Urinary bladder (tissue), 4 donors: ENCODE data around the gene NKX2-3. TPM values are rescaled to one million over a fixed set of nuclear protein-coding genes. Genes with fewer than 3 reads are reported as not detected.
A peak's percentile ranks its signal among the peaks of the same experiment; 100 is the strongest.

Source experiments
- DNase-seq: peaks from one replicate; pipeline ENCODE4 v3.0.0-alpha.2; 2015; ENCODE audit errors: extremely low spot score
- H3K27ac ChIP-seq: one replicate; pipeline ENCODE4 v1.5.1; 2013; ENCODE audit warnings: low read depth, mild to moderate bottlenecking, moderate library complexity
- H3K36me3 ChIP-seq: one replicate; pipeline ENCODE4 v1.6.1; 2013; ENCODE audit warnings: mild to moderate bottlenecking, moderate library complexity; ENCODE audit not compliant: insufficient read depth
- H3K4me1 ChIP-seq: one replicate; pipeline ENCODE4 v1.6.1; 2013; ENCODE audit warnings: mild to moderate bottlenecking, moderate library complexity; ENCODE audit not compliant: insufficient read depth
- H3K4me3 ChIP-seq: one replicate; pipeline ENCODE4 v1.5.1; 2013; ENCODE audit warnings: low read depth, low read length
- WGBS: extraction: QIAGEN DNeasy Blood & Tissue Kit; methylation state at CpG from one replicate; pipeline ENCODE4 v1.1.7; 2013; 5-methylcytosine and 5-hydroxymethylcytosine counted together
- polyA plus RNA-seq: library from polyadenylated mRNA; stranded (reverse); fragments of 200-250 nt; gene quantifications from one replicate; pipeline ENCODE4 v1.2.3, GENCODE V29; 2013
- total RNA-seq: library from RNA; depleted of rRNA; stranded (reverse); fragments of >200 nt; gene quantifications from one replicate; pipeline ENCODE4 v1.2.3, GENCODE V29; 2014
- donor health status: healthy with polysubstance abuse.
- donor health status: healthy.

NKX2-3 gene
- total and polyA plus RNA-seq, 2 donors: 0.11 TPM; not detected in 1

GRCh38 chr10:99530108-99531025 is 2.4 kb upstream of the NKX2-3 start:
- Histone ChIP-seq H3K4me1 (peaks cover 1% of the 10 kb centered on the region), H3K27ac (no peak overlapping the region), H3K4me3 (no peak overlapping the region), H3K36me3 (no peaks in the 10 kb centered on the region)
- 9% methylated on average over 46 of the region's 46 CpGs for WGBS
- no peak for DNase-seq

- no peaks in the 10 kb centered on the region for H3K36me3 ChIP-seq
- H3K27ac ChIP-seq: no peak overlapping the region
- 10% methylated on average over 40 of the region's 40 CpGs for WGBS
- H3K4me1 ChIP-seq: peaks cover 1% of the 10 kb centered on the region
- DNase-seq: no peak
- H3K4me3 ChIP-seq: no peak overlapping the region
Measured at GRCh38 chr10:99531026-99531695, 1.6 kb upstream of the NKX2-3 start.

- peaks cover 1% of the 10 kb centered on the region for H3K4me1 ChIP-seq
Measured at GRCh38 chr10:99531696-99532593, 797 bp upstream of the NKX2-3 start.

GRCh38 chr10:99533496-99534449 is 1.0 kb downstream of the NKX2-3 start:
- Histone ChIP-seq H3K36me3 (no peaks in the 10 kb centered on the region), H3K27ac (no peak overlapping the region), H3K4me1 (peaks cover 1% of the 10 kb centered on the region), H3K4me3 (no peak overlapping the region)
- WGBS: 10% methylated on average over 38 of the region's 38 CpGs
- no peak for DNase-seq

More at GRCh38 chr10:99531696-99532593, 797 bp upstream of the NKX2-3 start:
- Histone ChIP-seq H3K27ac (no peak overlapping the region), H3K36me3 (no peaks in the 10 kb centered on the region), H3K4me3 (no peak overlapping the region)
- WGBS: 44% methylated on average over 25 of the region's 25 CpGs
- DNase-seq: no peak

GRCh38 chr10:99534450-99534938 is 1.8 kb downstream of the NKX2-3 start:
- WGBS: 13% methylated on average over 26 of the region's 26 CpGs

GRCh38 chr10:99534939-99535763 is 2.4 kb downstream of the NKX2-3 start:
- Histone ChIP-seq H3K27ac (no peak overlapping the region), H3K4me3 (peak overlapping the region; percentile 25), H3K36me3 (no peaks in the 10 kb centered on the region), H3K4me1 (peaks cover 1% of the 10 kb centered on the region)
- no peak for DNase-seq
- WGBS: under 1% methylated on average over 100 of the region's 100 CpGs

More at GRCh38 chr10:99534450-99534938, 1.8 kb downstream of the NKX2-3 start:
- no peak for DNase-seq
- no peak overlapping the region for H3K4me3 ChIP-seq
- H3K27ac ChIP-seq: no peak overlapping the region
- H3K36me3 ChIP-seq: no peaks in the 10 kb centered on the region
- H3K4me1 ChIP-seq: peaks cover 1% of the 10 kb centered on the region

GRCh38 chr10:99535764-99536337 is 3.1 kb downstream of the NKX2-3 start:
- Histone ChIP-seq H3K36me3 (no peaks in the 10 kb centered on the region), H3K4me1 (peaks cover under 1% of the 10 kb centered on the region), H3K4me3 (peak overlapping the region; percentile 25), H3K27ac (no peak overlapping the region)
- DNase-seq: no peak
- 11% methylated on average over 42 of the region's 42 CpGs for WGBS

GRCh38 chr10:99536338-99537085 is 3.8 kb downstream of the NKX2-3 start:
- 15% methylated on average over 40 of the region's 40 CpGs for WGBS
- no peak overlapping the region for H3K4me3 ChIP-seq
- DNase-seq: no peak

GRCh38 chr10:99537086-99537988 is 4.6 kb downstream of the NKX2-3 start:
- no peak for DNase-seq
- H3K36me3 ChIP-seq: no peaks in the 10 kb centered on the region
- H3K4me3 ChIP-seq: no peak overlapping the region
- WGBS: 7% methylated on average over 64 of the region's 64 CpGs
- peaks cover 1% of the 10 kb centered on the region for H3K4me1 ChIP-seq
- no peak overlapping the region for H3K27ac ChIP-seq

More at GRCh38 chr10:99536338-99537085, 3.8 kb downstream of the NKX2-3 start:
- no peaks in the 10 kb centered on the region for H3K36me3 ChIP-seq
- H3K27ac ChIP-seq: no peak overlapping the region
- H3K4me1 ChIP-seq: peaks cover 1% of the 10 kb centered on the region
